IMR-90 (cell line): ENCODE results near the gene VEGFA. TPM values are rescaled to one million over a fixed set of nuclear protein-coding genes. Genes with fewer than 3 reads are reported as not detected.

Source experiments
- ATAC-seq: fragments of 200-7000 bp; cut with Tn5 transposase; 2 replicates; pipeline ENCODE4 v1.9.1; 2020; ENCODE audit warnings: low read depth, mild to moderate bottlenecking, moderate library complexity
- BruUV-seq: library from RNA; stranded (reverse); fragments of 400-500 nt; replicated peaks from 2 replicates; lab custom pipeline; 2021; lab: Mats Ljungman, UMichigan
- CTCF ChIA-PET: fragments of 300-600 bp; formaldehyde crosslinking; extraction: SDS; loops from one replicate; lab custom pipeline; 2021; ENCODE audit warnings: antibody characterized with exemption; lab: Yijun Ruan, JAX
- POLR2A ChIA-PET: fragments of 300-600 bp; sonication (Branson Sonifier 250); formaldehyde crosslinking; loops from one replicate; lab custom pipeline; 2022; ENCODE audit warnings: antibody characterized with exemption; ENCODE audit not compliant: unreplicated experiment; lab: Charles Lee
- DNase-seq: peaks from one replicate; pipeline ENCODE4 v3.0.0; 2013
- H2AFZ ChIP-seq: replicated peaks from 2 replicates; pipeline ENCODE3; 2013; ENCODE audit warnings: low read length, mild to moderate bottlenecking; ENCODE audit not compliant: poor library complexity
- H2AK5ac ChIP-seq: 2 replicates; pipeline ENCODE4 v1.6.1; 2013; ENCODE audit warnings: low read depth, low read length, inconsistent platforms
- H2AK9ac ChIP-seq: replicated peaks from 2 replicates; pipeline ENCODE3; 2013; ENCODE audit warnings: mild to moderate bottlenecking, low read depth, low read length, moderate library complexity; ENCODE audit not compliant: poor library complexity
- H2BK120ac ChIP-seq: 2 replicates; pipeline ENCODE4 v1.6.1; 2013; ENCODE audit warnings: low read depth, low read length, inconsistent platforms
- H2BK15ac ChIP-seq: 3 replicates; pipeline ENCODE4 v1.6.1; 2013; ENCODE audit warnings: low read depth, low read length, inconsistent platforms
- H2BK20ac ChIP-seq: 2 replicates; pipeline ENCODE4 v1.6.1; 2013; ENCODE audit warnings: low read depth, mild to moderate bottlenecking, inconsistent platforms, low read length, moderate library complexity
- H2BK5ac ChIP-seq: 2 replicates; pipeline ENCODE4 v1.6.1; 2013; ENCODE audit warnings: mild to moderate bottlenecking, low read depth, low read length, inconsistent platforms; ENCODE audit not compliant: poor library complexity, severe bottlenecking
- H3K14ac ChIP-seq: replicated peaks from 2 replicates; pipeline ENCODE4 v1.6.1; 2013; ENCODE audit warnings: low read depth, low read length, inconsistent platforms
- H3K18ac ChIP-seq: 2 replicates; pipeline ENCODE4 v1.6.1; 2013; ENCODE audit warnings: low read depth, low read length, control low read depth
- H3K23ac ChIP-seq: 2 replicates; pipeline ENCODE4 v1.6.1; 2013; ENCODE audit warnings: low read depth, low read length, inconsistent platforms
- H3K27ac ChIP-seq: 2 replicates; pipeline ENCODE4 v1.5.1; 2013; ENCODE audit warnings: mild to moderate bottlenecking, control low read depth, low read length; ENCODE audit not compliant: insufficient read depth
- H3K27me3 ChIP-seq: 2 replicates; pipeline ENCODE4 v1.6.1; 2013; ENCODE audit warnings: low read length; ENCODE audit not compliant: control insufficient read depth, insufficient read depth
- H3K36me3 ChIP-seq: 2 replicates; pipeline ENCODE4 v1.6.1; 2013; ENCODE audit warnings: low read length, mixed read lengths; ENCODE audit not compliant: control insufficient read depth, insufficient read depth
- H3K4ac ChIP-seq: 2 replicates; pipeline ENCODE4 v1.6.1; 2013; ENCODE audit warnings: low read depth, low read length, inconsistent platforms
- H3K4me1 ChIP-seq: 2 replicates; pipeline ENCODE4 v1.6.1; 2013; ENCODE audit warnings: low read length, mixed read lengths; ENCODE audit not compliant: control insufficient read depth, insufficient read depth
- H3K4me2 ChIP-seq: 2 replicates; pipeline ENCODE4 v1.6.1; 2013; ENCODE audit warnings: low read depth, mild to moderate bottlenecking, control low read depth, low read length, moderate library complexity
- H3K4me3 ChIP-seq: 2 replicates; pipeline ENCODE4 v1.5.1; 2013; ENCODE audit warnings: low read depth, mild to moderate bottlenecking, control low read depth, low read length, moderate library complexity; ENCODE audit not compliant: insufficient read depth
- H3K56ac ChIP-seq: 2 replicates; pipeline ENCODE4 v1.6.1; 2013; ENCODE audit warnings: low read length, inconsistent platforms; ENCODE audit not compliant: insufficient read depth; ENCODE audit errors: extremely low read depth
- H3K79me1 ChIP-seq, 2 experiments: 2 replicates each; pipeline ENCODE4 v1.6.1; 2013; ENCODE audit warnings: low read length in 2 of 2, inconsistent platforms in 1 of 2, low read depth in 1 of 2
- H3K9ac ChIP-seq: 2 replicates; pipeline ENCODE4 v1.6.1; 2013; ENCODE audit warnings: low read depth, low read length, control low read depth
- H3K9me1 ChIP-seq: 2 replicates; pipeline ENCODE4 v1.6.1; 2013; ENCODE audit warnings: low read length, inconsistent platforms; ENCODE audit not compliant: insufficient read depth
- H3K9me3 ChIP-seq: 2 replicates; pipeline ENCODE4 v1.6.1; 2013; ENCODE audit warnings: low read length; ENCODE audit not compliant: control insufficient read depth, insufficient read depth
- H4K20me1 ChIP-seq: 2 replicates; pipeline ENCODE4 v1.6.1; 2013; ENCODE audit warnings: low read length, inconsistent platforms; ENCODE audit not compliant: insufficient read depth
- H4K5ac ChIP-seq: 2 replicates; pipeline ENCODE4 v1.6.1; 2013; ENCODE audit warnings: mild to moderate bottlenecking, low read depth, low read length, control low read depth
- H4K8ac ChIP-seq, 2 experiments: 2 replicates each; pipeline ENCODE4 v1.6.1; 2013; ENCODE audit warnings: low read depth in 2 of 2, low read length in 2 of 2, control low read depth in 1 of 2, inconsistent platforms in 1 of 2
- H4K91ac ChIP-seq: 2 replicates; pipeline ENCODE4 v1.6.1; 2013; ENCODE audit warnings: low read depth, low read length, inconsistent platforms; ENCODE audit not compliant: insufficient read depth
- BHLHE40 ChIP-seq: fragments of 150-350 bp; IDR thresholded peaks from 2 replicates; pipeline ENCODE4 v1.6.1; 2016; ENCODE audit warnings: mild to moderate bottlenecking, low read depth, low read length
- CEBPB ChIP-seq: IDR thresholded peaks from 2 replicates; pipeline ENCODE4 v1.6.1; 2012; ENCODE audit warnings: low read depth, low read length, improper control_type of control experiment
- CHD1 ChIP-seq: IDR thresholded peaks from 2 replicates; pipeline ENCODE4 v1.6.1; 2012; ENCODE audit warnings: low read depth, low read length, improper control_type of control experiment
- CTCF ChIP-seq: conservative IDR thresholded peaks from 2 replicates; pipeline ENCODE4 v1.5.1; 2012; ENCODE audit warnings: mild to moderate bottlenecking, low read depth, low read length, improper control_type of control experiment
- FOS ChIP-seq: fragments of 150-350 bp; IDR thresholded peaks from 2 replicates; pipeline ENCODE4 v1.6.1; 2016; ENCODE audit warnings: low read depth, low read length
- MAFK ChIP-seq: IDR thresholded peaks from 2 replicates; pipeline ENCODE4 v1.6.1; 2012; ENCODE audit warnings: low read depth, low read length, improper control_type of control experiment
- MAZ ChIP-seq: IDR thresholded peaks from 2 replicates; pipeline ENCODE4 v1.6.1; 2012; ENCODE audit warnings: low read depth, mild to moderate bottlenecking, low read length, improper control_type of control experiment, moderate library complexity, borderline replicate concordance
- NFE2L2 ChIP-seq: fragments of 150-350 bp; IDR thresholded peaks from 2 replicates; pipeline ENCODE4 v1.6.1; 2016; ENCODE audit warnings: low read depth, mild to moderate bottlenecking, low read length
- POLR2A ChIP-seq: IDR thresholded peaks from 2 replicates; pipeline ENCODE4 v1.6.1; 2012; ENCODE audit warnings: mild to moderate bottlenecking, low read depth, low read length
- RAD21 ChIP-seq: IDR thresholded peaks from 2 replicates; pipeline ENCODE4 v1.6.1; 2012; ENCODE audit warnings: low read length, improper control_type of control experiment
- RCOR1 ChIP-seq: IDR thresholded peaks from 2 replicates; pipeline ENCODE4 v1.6.1; 2012; ENCODE audit warnings: mild to moderate bottlenecking, low read length, improper control_type of control experiment; ENCODE audit not compliant: insufficient replicate concordance
- RFX5 ChIP-seq: IDR thresholded peaks from 2 replicates; pipeline ENCODE4 v1.8.0; 2012; ENCODE audit warnings: low read depth, mild to moderate bottlenecking, low read length, moderate library complexity
- SMC3 ChIP-seq: fragments of 150-350 bp; IDR thresholded peaks from 2 replicates; pipeline ENCODE4 v1.6.1; 2016; ENCODE audit warnings: low read depth, mild to moderate bottlenecking, antibody characterized with exemption, low read length, moderate library complexity
- USF2 ChIP-seq: fragments of 150-350 bp; IDR thresholded peaks from 2 replicates; pipeline ENCODE4 v1.6.1; 2017; ENCODE audit warnings: mild to moderate bottlenecking, antibody characterized with exemption, low read length, low read depth
- WGBS, 2 experiments: methylation state at CpG; one replicate each; pipeline versions ENCODE4 v1.1.5 to v1.1.7; 2013; ENCODE audit warnings: missing lambda C conversion rate in 2 of 2; ENCODE audit not compliant: insufficient read length in 1 of 2; ENCODE audit errors: extremely low coverage in 2 of 2; 5-methylcytosine and 5-hydroxymethylcytosine counted together
- dilution Hi-C: fragments of 300-500 bp; cut with HindIII; formaldehyde crosslinking; loops from one replicate; pipeline ENCODE4 v1.14.3; 2018; ENCODE audit warnings: low sequenced_read_pairs; ENCODE audit not compliant: unreplicated experiment
- in situ Hi-C: fragments of 300-500 bp; cut with MboI; formaldehyde crosslinking; loops from 3 replicates; pipeline ENCODE4 v1.14.3; 2019; ENCODE audit warnings: low sequenced_read_pairs, inconsistent platforms, mixed read lengths
- intact Hi-C: fragments of 100-400 bp; cut with micrococcal nuclease; formaldehyde crosslinking; loops from 2 replicates; pipeline ENCODE4 v1.10.0; 2022
- polyA plus RNA-seq, 3 experiments: library from polyadenylated mRNA; depleted of rRNA; stranded (reverse); fragments of >200 nt; gene quantifications; 2 replicates each; pipeline ENCODE4 v1.2.3, GENCODE V29; 2012; ENCODE audit warnings: low replicate concordance in 1 of 3
- total RNA-seq: library from RNA; depleted of rRNA; stranded (reverse); fragments of >200 nt; gene quantifications from 2 replicates; pipeline ENCODE4 v1.2.3, GENCODE V29; 2012

Gene VEGFA
- total and polyA plus RNA-seq, 2 of the 4 experiments (the other 2 are of a cell fraction): 190 to 234 TPM

- TF ChIP-seq POLR2A: no peak
These were observed 46.2 kb upstream of the VEGFA start (continued) for GRCh38 chr6:43723737-43724295.

GRCh38 chr6:43724354-43724753 is 45.7 kb upstream of the VEGFA start:
- no peaks in the 10 kb centered on the region for H3K9me3 ChIP-seq
- peak overlapping the region; percentile 89 for H3K18ac ChIP-seq
- no peaks in the 10 kb centered on the region for H3K79me1 ChIP-seq
- peak overlapping the region; percentile 40; the same call in 1 of the 2 replicates for H3K23ac ChIP-seq
- H2BK5ac ChIP-seq: no peak overlapping the region
- peak overlapping the region; percentile 25; the same call in 1 of the 2 replicates for H3K4me2 ChIP-seq
- peak overlapping the region; percentile 77 to 83; a peak in 3 of 4 replicates for H4K8ac ChIP-seq
- no CpG with 5 or more reads among the region's 2 CpGs for WGBS, 2 experiments
- peaks cover 11% of the 10 kb centered on the region for H3K27me3 ChIP-seq
- DNase-seq (no peak), ATAC-seq (no peak; the same call in 1 of the 2 replicates)
- peak overlapping the region; percentile 71 for H2AFZ ChIP-seq
- H2AK5ac ChIP-seq: peak overlapping the region; percentile 98
- H3K4me3 ChIP-seq: no peak overlapping the region
- peak overlapping the region; percentile 56; the same call in 1 of the 2 replicates for H3K9ac ChIP-seq
- H2BK20ac ChIP-seq: peak overlapping the region; percentile 71; the same call in 1 of the 2 replicates
- intact Hi-C loops: loop anchor here (1.0 to 2.0 kb wide), 3 partner anchors 44 to 355 kb away; no protein-coding TSS in a partner anchor
- no peaks in the 10 kb centered on the region for H4K20me1 ChIP-seq
- peak overlapping the region; percentile 73 for H2AK9ac ChIP-seq
- peak overlapping the region; percentile 95 for H2BK120ac ChIP-seq
- ChIA-PET CTCF (no interaction called here), POLR2A (no interaction called here)
- H4K91ac ChIP-seq: peak overlapping the region; percentile 92
- H3K36me3 ChIP-seq: no peaks in the 10 kb centered on the region
- in situ Hi-C loops: no loop called here
- H3K4ac ChIP-seq: peak overlapping the region; percentile 91
- peaks cover 20% of the 10 kb centered on the region for H3K4me1 ChIP-seq
- H3K14ac ChIP-seq: peak overlapping the region; percentile 85
- BruUV-seq: no TSS peak
- H3K27ac ChIP-seq: peak overlapping the region; percentile 67
- H4K5ac ChIP-seq: peak overlapping the region; percentile 83
- H3K9me1 ChIP-seq: peaks cover 13% of the 10 kb centered on the region; the same call in 1 of the 2 replicates
- dilution Hi-C loops: no loop called here
- peak overlapping the region; percentile 96; the same call in 2 of the 3 replicates for H2BK15ac ChIP-seq
- H3K56ac ChIP-seq: no peak overlapping the region
- TF ChIP-seq CEBPB (no peak), FOS (no peak), MAFK (no peak), MAZ (no peak), POLR2A (no peak), SMC3 (no peak), RFX5 (no peak), USF2 (no peak), RCOR1 (no peak), CHD1 (no peak), BHLHE40 (no peak), CTCF (no peak), NFE2L2 (no peak), RAD21 (no peak)
